Thoracic aorta (tissue), 2 donors: Measurements from ENCODE around the gene ZNF407. TPM values are rescaled to one million over a fixed set of nuclear protein-coding genes. Genes with fewer than 3 reads are reported as not detected.

Experiments
- ATAC-seq: fragments of 150-250 bp; one replicate; pipeline ENCODE4 v1.8.0; 2017; ENCODE audit warnings: low read depth; ENCODE audit not compliant: insufficient number of reproducible peaks, low FRiP score
- DNase-seq: peaks from one replicate; pipeline ENCODE4 v3.0.0-alpha.2; 2020; ENCODE audit warnings: low spot score
- H3K27ac ChIP-seq, 2 donors: fragments of 200-600 bp; sonication (generic); 1 replicate in 1 of 2; 2 replicates in 1 of 2; pipeline ENCODE4 v1.5.1; 2016; ENCODE audit warnings: mild to moderate bottlenecking in 2 of 2, moderate library complexity in 2 of 2
- H3K27me3 ChIP-seq: fragments of 200-600 bp; sonication (generic); replicated peaks from 2 replicates; pipeline ENCODE4 v1.6.0; 2016; ENCODE audit warnings: mild to moderate bottlenecking; ENCODE audit not compliant: insufficient read depth
- H3K36me3 ChIP-seq: fragments of 200-600 bp; sonication (generic); one replicate; pipeline ENCODE4 v1.5.1; 2016
- H3K4me1 ChIP-seq, 2 donors: fragments of 200-600 bp; sonication (generic); 1 replicate in 1 of 2; 2 replicates in 1 of 2; pipeline versions ENCODE4 v1.5.1 to v1.6.0; 2016; ENCODE audit warnings: low read depth in 2 of 2, mild to moderate bottlenecking in 1 of 2; ENCODE audit not compliant: control insufficient read depth in 1 of 2
- H3K4me3 ChIP-seq: fragments of 200-600 bp; sonication (generic); 2 replicates; pipeline ENCODE4 v1.5.1; 2016; ENCODE audit warnings: mild to moderate bottlenecking
- H3K9me3 ChIP-seq: fragments of 200-600 bp; sonication (generic); 2 replicates; pipeline ENCODE4 v1.5.1; 2016
- CTCF ChIP-seq: fragments of 200-600 bp; sonication (generic); IDR thresholded peaks from one replicate; pipeline ENCODE4 v1.5.1; 2019; ENCODE audit warnings: antibody characterized with exemption
- total RNA-seq, 2 donors: library from RNA; depleted of rRNA; stranded (reverse); fragments of >200 nt; gene quantifications; one replicate each; pipeline versions ENCODE4 v1.1.0 to v1.2.3, GENCODE V29; 2016

Gene ZNF407
- total RNA-seq, 2 donors from 2014 or later: 18.7 to 26.7 TPM

GRCh38 chr18:75005626-75006025 lies 408.0 kb downstream of the ZNF407 start:
- ATAC-seq (no peak), DNase-seq (no peak)
- H3K27ac ChIP-seq: no peak overlapping the region
- H3K36me3 ChIP-seq: no peaks in the 10 kb centered on the region
- no peaks in the 10 kb centered on the region for H3K9me3 ChIP-seq
- no peak for TF ChIP-seq CTCF
- peaks cover 13 to 46% of the 10 kb centered on the region in 2 donors for H3K4me1 ChIP-seq
- H3K4me3 ChIP-seq: no peak overlapping the region
- H3K27me3 ChIP-seq: no peaks in the 10 kb centered on the region

- no peak for ATAC-seq
- H3K4me1 ChIP-seq: peaks cover 16 to 42% of the 10 kb centered on the region in 2 donors
- TF ChIP-seq CTCF: no peak
- H3K27me3 ChIP-seq: no peaks in the 10 kb centered on the region
- H3K4me3 ChIP-seq: no peak overlapping the region
- no peaks in the 10 kb centered on the region for H3K9me3 ChIP-seq
- H3K36me3 ChIP-seq: no peaks in the 10 kb centered on the region
- no peak overlapping the region for H3K27ac ChIP-seq
- no peak for DNase-seq
Observed at GRCh38 chr18:75008186-75008585, 410.5 kb downstream of the ZNF407 start.

GRCh38 chr18:75009296-75009695 lies 411.6 kb downstream of the ZNF407 start:
- Histone ChIP-seq H3K9me3 (no peaks in the 10 kb centered on the region), H3K4me3 (no peak overlapping the region), H3K36me3 (no peaks in the 10 kb centered on the region), H3K27me3 (no peaks in the 10 kb centered on the region), H3K4me1 (peaks cover 13 to 33% of the 10 kb centered on the region in 2 donors), H3K27ac (no peak overlapping the region)
- ATAC-seq: no peak
- TF ChIP-seq CTCF: no peak
- DNase-seq: no peak

GRCh38 chr18:75009878-75010277 lies 412.2 kb downstream of the ZNF407 start:
- Histone ChIP-seq H3K4me1 (peaks cover 14 to 30% of the 10 kb centered on the region in 2 donors), H3K36me3 (no peaks in the 10 kb centered on the region), H3K27ac (peak overlapping the region in 1 of 2 donors; percentile 31), H3K4me3 (peak overlapping the region; percentile 7), H3K27me3 (no peaks in the 10 kb centered on the region), H3K9me3 (no peaks in the 10 kb centered on the region)
- no peak for TF ChIP-seq CTCF
- ATAC-seq: no peak
- DNase-seq: no peak

- H3K27ac ChIP-seq: peak overlapping the region in 1 of 2 donors; percentile 31
- H3K9me3 ChIP-seq: no peaks in the 10 kb centered on the region
- no peaks in the 10 kb centered on the region for H3K27me3 ChIP-seq
- no peak for DNase-seq
- peak overlapping the region; percentile 7 for H3K4me3 ChIP-seq
- no peak for TF ChIP-seq CTCF
- H3K4me1 ChIP-seq: peaks cover 14 to 30% of the 10 kb centered on the region in 2 donors
- no peaks in the 10 kb centered on the region for H3K36me3 ChIP-seq
- ATAC-seq: no peak
Observed at GRCh38 chr18:75010278-75010677, 412.6 kb downstream of the ZNF407 start.
